Thyroid gland (tissue), 4 donors: ENCODE data around the gene FGGY. TPM values are rescaled to one million over a fixed set of nuclear protein-coding genes. Genes with fewer than 3 reads are reported as not detected.
A peak's percentile ranks its signal among the peaks of the same experiment; 100 is the strongest.

Experiments used
- DNase-seq, 2 donors: peaks; one replicate each; pipeline ENCODE4 v3.0.0-alpha.2; 2019
- H3K27ac ChIP-seq, 3 donors: fragments of 200-600 bp; sonication (generic); 1 replicate in 2 of 3; 2 replicates in 1 of 3; pipeline ENCODE4 v1.5.1; 2016 to 2019; ENCODE audit warnings: mild to moderate bottlenecking in 1 of 3, moderate library complexity in 1 of 3
- H3K27me3 ChIP-seq: fragments of 200-600 bp; sonication (generic); one replicate; pipeline ENCODE4 v1.5.1; 2019
- H3K36me3 ChIP-seq, 2 donors: fragments of 200-600 bp; sonication (generic); one replicate each; pipeline ENCODE4 v1.5.1; 2016 to 2019
- H3K4me1 ChIP-seq, 2 donors: fragments of 200-600 bp; sonication (generic); one replicate each; pipeline ENCODE4 v1.5.1; 2017 to 2019
- H3K4me3 ChIP-seq, 3 donors: fragments of 200-600 bp; sonication (generic); replicated peaks in 1 of 3; 1 replicate in 2 of 3; 2 replicates in 1 of 3; pipeline ENCODE4 v1.5.1; 2016; ENCODE audit warnings: mild to moderate bottlenecking in 1 of 3
- H3K9me3 ChIP-seq: fragments of 200-600 bp; sonication (generic); one replicate; pipeline ENCODE4 v1.5.1; 2017
- CTCF ChIP-seq, 6 experiments: fragments of 200-600 bp in 3 of 6; fragments of 450-650 bp in 3 of 6; sonication (generic) in 3 of 6; IDR thresholded peaks; one replicate each; pipeline ENCODE4 v1.5.1; 2016 to 2019; ENCODE audit warnings: antibody characterized with exemption in 6 of 6, mild to moderate bottlenecking in 2 of 6, inconsistent platforms in 1 of 6, moderate library complexity in 1 of 6
- POLR2A ChIP-seq, 2 donors: fragments of 450-650 bp; IDR thresholded peaks; one replicate each; pipeline ENCODE4 v1.6.1; 2017; ENCODE audit warnings: antibody characterized with exemption in 2 of 2, mild to moderate bottlenecking in 2 of 2, moderate library complexity in 1 of 2
- WGBS, 2 donors: methylation state at CpG; one replicate each; pipeline ENCODE4 v1.1.5; 2017; 5-methylcytosine and 5-hydroxymethylcytosine counted together
- intact Hi-C: fragments of 100-400 bp; cut with DNase I; formaldehyde crosslinking; loops from one replicate; pipeline ENCODE4 v1.15.1; 2023
- total RNA-seq, 4 donors: library from RNA; depleted of rRNA; stranded (reverse); fragments of >200 nt; gene quantifications; one replicate each; pipeline ENCODE4 v1.2.3, GENCODE V29; 2016

FGGY gene
- total RNA-seq, 4 donors from 2014 or later, result 24.6 to 46.1 (median 36.4) TPM

GRCh38 chr1:59427784-59428183, 130.9 kb downstream of the FGGY start:
- H3K27me3 ChIP-seq, result no peaks in the 10 kb centered on the region
- TF ChIP-seq POLR2A (IDR thresholded peaks at IDR 0.05) (no peak), CTCF (IDR thresholded peaks at IDR 0.05) (no peak)
- intact Hi-C loops, result no loop called here
- no peak for DNase-seq
- no peaks in the 10 kb centered on the region for H3K9me3 ChIP-seq
- peaks cover 20 to 21% of the 10 kb centered on the region in 2 donors for H3K4me1 ChIP-seq
- no peak overlapping the region for H3K4me3 ChIP-seq
- H3K36me3 ChIP-seq, result no peaks in the 10 kb centered on the region
- H3K27ac ChIP-seq, result no peak overlapping the region

GRCh38 chr1:59428828-59429227, 131.9 kb downstream of the FGGY start:
- peaks cover 13 to 17% of the 10 kb centered on the region in 2 donors for H3K4me1 ChIP-seq
- TF ChIP-seq CTCF (IDR thresholded peaks at IDR 0.05) (no peak), POLR2A (IDR thresholded peaks at IDR 0.05) (no peak)
- H3K27ac ChIP-seq, result no peak overlapping the region
- intact Hi-C loops, result no loop called here
- H3K9me3 ChIP-seq, result no peaks in the 10 kb centered on the region
- DNase-seq, result no peak
- 94 to 96% methylated on average over 6 of the region's 6 CpGs for WGBS, 2 donors
- no peak overlapping the region for H3K4me3 ChIP-seq
- no peaks in the 10 kb centered on the region for H3K27me3 ChIP-seq
- H3K36me3 ChIP-seq, result no peaks in the 10 kb centered on the region

- 97 to 100% methylated on average over 3 of the region's 3 CpGs for WGBS, 2 donors
- TF ChIP-seq CTCF (IDR thresholded peaks at IDR 0.05) (no peak), POLR2A (IDR thresholded peaks at IDR 0.05) (no peak)
- intact Hi-C loops, result no loop called here
- no peak overlapping the region for H3K27ac ChIP-seq
- H3K4me1 ChIP-seq, result peaks cover 15 to 26% of the 10 kb centered on the region in 2 donors
- no peak for DNase-seq
- H3K27me3 ChIP-seq, result no peaks in the 10 kb centered on the region
- H3K4me3 ChIP-seq, result no peak overlapping the region
- H3K9me3 ChIP-seq, result no peaks in the 10 kb centered on the region
- no peaks in the 10 kb centered on the region for H3K36me3 ChIP-seq
Observed at GRCh38 chr1:59429656-59430055, 132.8 kb downstream of the FGGY start.

- Histone ChIP-seq H3K27me3 (no peaks in the 10 kb centered on the region), H3K4me3 (no peak overlapping the region), H3K9me3 (no peaks in the 10 kb centered on the region), H3K4me1 (peaks cover 15 to 27% of the 10 kb centered on the region in 2 donors), H3K36me3 (no peaks in the 10 kb centered on the region), H3K27ac (peak overlapping the region in 1 of 3 donors; percentile 48)
- no peak for DNase-seq
- intact Hi-C loops, result no loop called here
- 78 to 87% methylated on average over 3 of the region's 3 CpGs for WGBS, 2 donors
- TF ChIP-seq POLR2A (IDR thresholded peaks at IDR 0.05), result no peak
- TF ChIP-seq CTCF (IDR thresholded peaks at IDR 0.05), result no peak
Observed at GRCh38 chr1:59431566-59432294, 134.8 kb downstream of the FGGY start.

- intact Hi-C loops, result no loop called here
- Histone ChIP-seq H3K9me3 (no peaks in the 10 kb centered on the region), H3K36me3 (no peaks in the 10 kb centered on the region), H3K27me3 (no peaks in the 10 kb centered on the region), H3K4me3 (no peak overlapping the region), H3K27ac (peak overlapping the region in 1 of 3 donors; percentile 48), H3K4me1 (peaks cover 15 to 27% of the 10 kb centered on the region in 2 donors)
- no peak for DNase-seq
- TF ChIP-seq CTCF (IDR thresholded peaks at IDR 0.05) (no peak), POLR2A (IDR thresholded peaks at IDR 0.05) (no peak)
- WGBS, 2 donors, result 83 to 85% methylated on average over 6 of the region's 6 CpGs
Observed at GRCh38 chr1:59432531-59433439, 135.9 kb downstream of the FGGY start.
